ENCODE data around the gene GTF2E1. TPM values are rescaled to one million over a fixed set of nuclear protein-coding genes. Genes with fewer than 3 reads are reported as not detected.
"Not testable (repeated sequence)": the region's sequence is repeated elsewhere in the genome, so short reads cannot be mapped to it uniquely, and the experiment has no call there.

The GTF2E1 gene
- polyA plus RNA-seq (2013, experiment 1 of 2; ENCODE audit: insufficient read length) = 14.0 TPM
- 13.1 TPM for polyA plus RNA-seq (2013, experiment 2 of 2; ENCODE audit: insufficient read length)

DNA sequence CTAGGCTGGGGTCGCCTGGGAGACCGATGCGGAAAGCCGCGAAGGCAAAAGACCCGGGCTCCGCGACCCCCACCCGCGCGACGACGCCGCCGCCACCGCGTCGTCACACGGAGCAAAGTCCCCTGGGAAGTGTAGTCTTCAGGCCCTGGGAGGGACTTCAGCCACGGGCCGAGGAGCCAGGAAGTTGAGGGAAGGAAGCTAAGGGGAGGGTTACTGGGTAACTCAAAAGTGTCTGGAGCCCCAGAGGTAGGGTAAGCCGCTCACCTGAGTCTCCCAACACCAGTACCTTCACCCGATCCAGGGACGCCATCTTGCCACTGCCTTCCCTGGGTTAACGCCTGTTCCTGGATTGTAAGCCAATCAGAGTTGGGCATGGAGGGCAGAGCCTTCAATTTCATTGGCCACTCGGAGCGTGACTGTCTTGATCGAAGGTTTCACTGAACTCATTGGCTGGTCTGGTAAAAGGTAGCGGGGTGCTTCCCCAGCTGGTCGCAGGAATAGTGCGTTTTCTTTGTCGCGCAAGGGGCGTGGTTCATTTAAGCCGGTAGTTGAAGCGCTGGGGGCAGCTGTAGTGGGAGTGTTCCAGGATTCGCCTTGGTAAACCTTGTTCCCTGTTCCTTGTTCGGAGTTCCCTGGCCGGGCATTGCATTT is at the start of gene GTF2E1, which contains the start of gene RABL3:
Gene GTF2E1 (plus strand): TSS at position 547 of the 651 bp plus-strand sequence. CDS start 7,809 bp downstream, outside the sequence.
Gene RABL3 (minus strand): TSS at position 319 of the 651 bp plus-strand sequence. CDS start 9 bp downstream, at position 310.
- DNase-seq = peak; percentile 100

GRCh38 chr3:120693439-120694171 is 48.9 kb upstream of the GTF2E1 start:
- DNase-seq = peak; percentile 83

GRCh38 chr3:120699333-120699732 is 43.2 kb upstream of the GTF2E1 start:
- no peak for DNase-seq

DNA sequence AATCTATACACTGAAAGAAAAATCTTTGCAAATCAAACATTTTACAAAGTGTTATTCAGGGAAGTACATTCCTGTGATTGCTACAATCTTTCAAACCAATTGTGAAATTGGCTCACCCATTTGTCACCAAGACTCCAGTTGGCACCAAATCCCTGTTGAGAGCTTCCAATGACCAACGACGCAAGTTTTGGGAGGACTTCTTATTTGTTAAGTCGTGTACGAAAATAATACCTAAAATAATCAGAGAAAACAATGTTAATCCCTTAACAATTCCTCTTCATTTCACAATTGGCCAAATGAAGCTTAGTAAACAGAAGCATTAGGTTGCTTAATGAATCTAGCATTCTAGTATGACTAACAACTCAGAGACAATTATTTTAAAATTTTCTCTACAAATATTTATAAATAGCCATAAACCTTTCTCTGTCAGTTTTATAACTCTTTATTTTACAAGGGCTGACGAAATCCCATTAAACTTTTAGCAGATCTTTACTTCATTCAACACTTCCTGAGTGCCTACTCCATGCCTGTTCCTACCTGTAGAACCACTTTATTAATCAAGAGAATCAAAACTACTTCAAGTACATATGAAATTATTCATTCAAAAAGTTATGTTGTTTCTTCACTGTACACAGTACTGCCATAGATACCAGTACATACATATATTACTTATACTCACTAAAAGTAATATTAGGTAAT is 36.5 kb upstream of the GTF2E1 start:
- no peak for DNase-seq

GRCh38 chr3:120706950-120707349 is 35.6 kb upstream of the GTF2E1 start:
- no peak for DNase-seq

GRCh38 chr3:120708408-120708807 is 34.1 kb upstream of the GTF2E1 start:
- no peak for DNase-seq

- no peak for DNase-seq
Measured at GRCh38 chr3:120710369-120710768, 32.2 kb upstream of the GTF2E1 start.

GRCh38 chr3:120713262-120713661 is 29.3 kb upstream of the GTF2E1 start:
- DNase-seq = no peak

DNA sequence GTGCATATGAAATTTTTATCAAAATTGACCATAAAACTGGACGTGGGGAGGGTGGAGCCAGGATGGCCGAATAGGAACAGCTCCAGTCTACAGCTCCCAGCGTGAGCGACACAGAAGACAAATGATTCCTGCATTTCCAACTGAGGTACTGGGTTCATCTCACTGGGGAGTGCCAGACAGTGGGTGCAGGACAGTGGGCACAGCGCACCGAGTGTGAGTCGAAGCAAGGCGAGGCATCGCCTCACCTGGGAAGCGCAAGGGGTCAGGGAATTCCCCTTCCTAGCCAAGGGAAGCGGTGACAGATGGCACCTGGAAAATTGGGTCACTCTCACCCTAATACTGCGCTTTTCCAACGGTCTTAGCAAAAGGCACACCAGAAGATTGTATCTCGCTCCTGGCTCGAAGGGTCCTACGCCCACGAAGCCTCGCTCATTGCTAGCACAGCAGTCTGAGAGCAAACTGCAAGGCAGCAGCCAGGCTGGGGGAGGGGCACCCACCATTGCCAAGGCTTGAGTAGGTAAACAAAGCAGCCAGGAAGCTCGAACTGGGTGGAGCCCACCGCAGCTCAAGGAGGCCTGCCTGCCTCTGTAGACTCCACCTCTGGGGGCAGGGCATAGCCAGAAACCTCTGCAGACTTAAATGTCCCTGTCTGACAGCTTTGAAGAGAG is 23.2 kb upstream of the GTF2E1 start:
- not testable (repeated sequence) for DNase-seq

DNA sequence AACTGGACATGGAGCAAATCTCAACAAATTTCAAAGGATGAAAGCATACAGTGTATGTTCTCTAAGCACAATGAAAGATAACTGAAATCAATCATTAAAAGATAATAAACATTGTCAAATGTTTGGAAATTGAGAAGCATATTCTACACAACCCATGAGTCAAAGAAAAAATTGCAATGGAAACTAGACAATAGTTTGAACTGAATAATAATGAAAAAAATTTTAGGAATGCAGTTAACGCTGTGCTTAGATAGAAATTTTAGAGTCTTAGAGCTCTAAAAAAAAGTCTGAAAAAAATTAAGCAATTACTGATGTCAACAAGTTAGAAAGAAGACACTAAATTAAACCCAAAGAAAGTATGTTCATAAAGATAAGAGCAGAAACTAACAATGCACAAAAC is 15.8 kb upstream of the GTF2E1 start:
- DNase-seq = peak; percentile 23

- no peak for DNase-seq
Measured at GRCh38 chr3:120730576-120731542, 11.7 kb upstream of the GTF2E1 start.

DNA sequence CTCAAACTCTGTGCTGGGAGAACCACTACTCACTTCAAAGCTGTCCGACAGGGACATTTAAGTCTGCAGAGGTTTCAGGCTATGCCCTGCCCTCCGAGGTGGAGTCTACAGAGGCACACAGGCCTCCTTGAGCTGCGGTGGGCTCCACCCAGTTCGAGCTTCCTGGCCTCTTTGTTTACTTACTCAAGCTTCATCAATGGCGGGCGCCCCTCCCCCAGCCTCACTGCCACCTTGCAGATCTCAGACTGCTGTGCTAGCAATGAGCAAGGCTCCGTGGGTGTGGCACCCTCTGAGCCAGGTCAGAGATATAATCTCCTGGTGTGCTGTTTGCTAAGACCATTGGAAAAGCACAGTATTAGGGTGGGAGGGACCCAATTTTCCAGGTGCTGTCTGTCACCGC is 4.5 kb upstream of the GTF2E1 start:
- DNase-seq = not testable (repeated sequence)

DNA sequence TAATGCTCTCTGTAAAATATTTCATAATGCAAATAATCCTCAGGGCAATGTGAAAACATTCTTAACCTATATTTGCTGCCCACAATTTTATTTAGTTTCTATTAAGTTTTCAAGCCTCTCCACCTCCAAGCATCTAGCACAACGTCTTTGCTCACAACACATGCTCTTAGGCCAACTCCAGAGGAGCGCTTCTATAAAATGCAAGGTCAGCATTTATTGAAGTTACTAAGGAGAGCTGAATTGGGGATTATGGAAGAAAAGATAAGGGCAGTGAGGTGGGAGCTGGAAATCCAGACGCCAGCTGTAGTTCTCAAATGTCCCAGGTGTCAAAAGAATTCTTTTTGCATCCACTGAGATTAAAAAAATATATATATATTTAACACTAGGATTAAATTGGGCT is 1.2 kb upstream of the GTF2E1 start:
- DNase-seq = no peak

DNA sequence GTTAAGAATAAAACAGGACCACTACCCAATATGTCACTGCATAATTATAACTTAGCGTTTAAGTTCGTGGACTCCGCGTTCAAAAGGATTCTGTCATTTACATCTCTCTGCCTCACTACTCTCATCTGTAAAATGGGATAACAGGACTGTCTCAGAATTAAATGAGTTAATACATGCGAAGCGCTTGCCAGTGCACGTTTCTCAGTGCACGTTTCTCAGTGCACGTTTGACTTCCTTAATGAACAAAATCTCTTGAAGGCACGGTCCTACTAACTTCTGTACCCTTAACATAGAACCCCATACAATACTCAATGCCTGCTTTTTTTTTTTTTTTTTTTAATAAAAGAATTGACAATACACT is 727 bp upstream of the GTF2E1 start:
- no peak for DNase-seq

GRCh38 chr3:120742849-120743365 is 363 bp downstream of the GTF2E1 start:
- peak; percentile 25 for DNase-seq

DNA sequence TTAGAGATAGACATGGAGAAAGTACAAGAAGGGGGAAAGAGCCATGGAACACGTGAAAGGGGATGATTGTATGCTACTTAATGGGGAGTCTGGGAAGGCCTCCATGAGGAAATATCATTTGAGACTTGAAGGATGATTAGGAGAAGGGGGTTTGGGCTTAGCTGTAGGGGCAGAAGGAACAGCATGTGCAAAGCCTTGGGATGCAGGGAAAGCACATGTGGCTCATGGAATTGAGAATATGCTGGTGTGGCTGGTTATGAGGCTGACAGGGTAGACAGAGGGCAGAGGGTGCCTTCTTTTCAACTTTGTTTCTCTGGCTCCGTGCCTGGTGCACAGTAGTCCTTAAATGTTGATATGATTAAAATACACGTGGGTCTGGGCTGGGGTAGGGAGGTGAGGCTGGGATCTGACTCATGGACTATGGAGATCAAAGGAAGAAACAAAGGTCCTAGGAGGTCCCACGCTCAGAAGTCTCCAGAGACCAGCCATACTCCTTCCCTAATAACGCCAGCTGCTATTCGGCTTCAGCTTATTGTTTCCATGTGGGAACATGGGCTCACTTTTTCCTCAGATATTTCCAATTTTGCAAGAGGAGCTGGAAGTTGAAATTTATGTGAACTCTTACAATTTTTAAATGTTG is 1.1 kb downstream of the GTF2E1 start:
- DNase-seq = peak; percentile 67

- DNase-seq = no peak
Measured at GRCh38 chr3:120745466-120745865, 2.9 kb downstream of the GTF2E1 start.

DNA sequence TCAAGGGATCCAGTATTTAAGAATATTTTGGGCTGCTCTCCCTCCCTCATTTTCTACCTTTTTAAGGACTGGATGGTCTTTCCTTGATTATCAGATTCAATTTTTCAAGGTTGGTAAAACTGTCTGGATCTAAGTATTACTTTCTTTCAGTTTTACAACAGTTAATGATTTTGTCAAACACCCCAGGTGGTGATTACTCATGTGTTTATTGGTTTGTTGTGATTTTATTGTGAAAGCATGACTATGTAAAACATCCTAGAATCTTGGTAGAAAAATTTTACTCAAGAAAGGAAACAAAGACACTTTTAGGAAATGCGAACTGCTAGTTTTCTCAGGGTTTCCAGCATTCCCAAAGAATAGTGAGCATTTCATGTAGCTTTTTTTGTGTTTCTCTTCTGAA is 7.3 kb downstream of the GTF2E1 start:
- DNase-seq = no peak

DNA sequence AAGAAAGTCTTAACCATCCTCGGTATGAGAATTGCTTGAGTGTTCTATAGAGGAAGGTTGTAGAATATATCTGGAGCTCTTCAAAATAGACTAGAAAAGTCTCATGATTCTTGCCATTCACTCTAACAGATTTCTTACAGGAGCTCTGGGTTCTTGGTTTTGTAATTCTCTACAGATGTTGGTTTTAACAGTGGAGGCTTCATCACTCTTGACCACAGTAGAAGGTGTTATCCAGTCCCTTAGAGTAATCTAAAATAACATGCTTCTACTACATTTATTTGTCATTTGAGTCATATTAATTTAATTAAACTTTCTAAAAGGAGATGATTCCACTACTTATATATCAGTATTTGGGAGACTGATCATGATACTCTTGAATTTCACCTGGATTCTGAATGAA is 9.7 kb downstream of the GTF2E1 start:
- DNase-seq = no peak

GRCh38 chr3:120752865-120753264 is 10.3 kb downstream of the GTF2E1 start:
- no peak for DNase-seq

DNA sequence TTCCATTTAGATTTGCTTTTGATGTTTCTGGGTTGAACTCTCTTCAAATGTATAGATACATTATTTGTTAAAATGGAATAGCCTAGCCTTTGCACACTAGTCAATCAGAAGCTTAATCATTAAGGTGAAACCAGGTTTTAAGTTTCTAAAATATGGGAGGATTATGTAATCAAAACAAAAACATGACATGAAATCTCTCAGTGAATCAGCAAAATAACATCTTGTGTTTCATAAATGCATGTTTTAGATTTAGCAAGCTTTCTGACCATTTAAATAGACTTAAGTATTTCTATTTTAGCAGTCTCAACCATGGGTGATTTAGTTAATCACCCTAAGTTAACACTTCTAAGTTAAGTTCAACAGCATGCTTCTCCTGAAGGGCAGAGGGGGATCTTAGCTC is 11.3 kb downstream of the GTF2E1 start:
- no peak for DNase-seq

All from fibroblast of skin of abdomen (primary cell).